Stimulated activated naive B cell treated with anti-CD40 and anti-IgM and Interleukin-4, amounts not matched to agents 10 μg/mL and 1 μg/mL and 100 μg/mL, for 72 hours (primary cell): Measurements from ENCODE around the gene PTPRT.

Experiments used
- ATAC-seq, 2 donors: fragments of 150-1000 bp; cut with Tn5 transposase; replicated peaks; 2 replicates each; pipeline ENCODE4 v1.10.0; 2021; ENCODE audit warnings: moderate library complexity in 1 of 2
- DNase-seq: peaks from one replicate; pipeline ENCODE4 v3.0.0; 2021
- H3K27ac Mint-ChIP-seq: one replicate; pipeline ENCODE4 v1.8.0; 2022; ENCODE audit warnings: mild to moderate bottlenecking, mixed read lengths
- H3K27me3 Mint-ChIP-seq, 2 donors: one replicate each; pipeline ENCODE4 v1.8.0; 2022; ENCODE audit warnings: mixed read lengths in 2 of 2
- H3K36me3 Mint-ChIP-seq, 2 donors: one replicate each; pipeline ENCODE4 v1.8.0; 2022; ENCODE audit warnings: mixed read lengths in 2 of 2, mild to moderate bottlenecking in 1 of 2
- H3K4me1 Mint-ChIP-seq, 2 donors: one replicate each; pipeline ENCODE4 v1.8.0; 2022; ENCODE audit warnings: mixed read lengths in 2 of 2, mild to moderate bottlenecking in 1 of 2
- H3K4me3 Mint-ChIP-seq, 2 donors: one replicate each; pipeline ENCODE4 v1.8.0; 2022; ENCODE audit warnings: mild to moderate bottlenecking in 2 of 2, mixed read lengths in 2 of 2, moderate library complexity in 1 of 2
- H3K9me3 Mint-ChIP-seq, 2 donors: one replicate each; pipeline ENCODE4 v1.8.0; 2022; ENCODE audit warnings: mixed read lengths in 2 of 2, mild to moderate bottlenecking in 1 of 2

PTPRT gene

DNA sequence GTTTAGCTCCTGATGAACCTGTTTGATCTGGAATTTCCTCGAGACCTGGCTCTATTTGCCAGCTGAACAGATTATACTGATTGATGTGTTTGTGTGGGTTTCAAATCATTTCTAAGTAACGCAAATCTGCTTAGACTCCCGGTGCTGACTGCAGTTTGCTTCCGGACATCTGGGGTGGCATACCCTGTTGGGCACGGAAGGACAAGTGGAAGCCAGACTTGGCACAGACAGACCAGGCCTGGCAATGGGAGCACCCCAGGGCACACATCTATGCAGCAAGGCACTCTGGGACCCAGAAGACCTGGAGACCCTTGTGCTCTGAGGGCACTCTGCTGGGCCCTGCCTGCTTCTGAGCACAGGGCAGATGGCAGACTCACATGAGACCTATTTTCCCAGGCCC is 1137.8 kb downstream of the PTPRT start:
- Mint-ChIP-seq H3K27ac (no peak overlapping the region), H3K36me3 (no peaks in the 10 kb centered on the region), H3K27me3 (no peaks in the 10 kb centered on the region), H3K4me3 (no peak overlapping the region), H3K4me1 (no peaks in the 10 kb centered on the region), H3K9me3 (peaks cover 0 to 1% of the 10 kb centered on the region in 2 donors)
- no peak for ATAC-seq
- DNase-seq = no peak

DNA sequence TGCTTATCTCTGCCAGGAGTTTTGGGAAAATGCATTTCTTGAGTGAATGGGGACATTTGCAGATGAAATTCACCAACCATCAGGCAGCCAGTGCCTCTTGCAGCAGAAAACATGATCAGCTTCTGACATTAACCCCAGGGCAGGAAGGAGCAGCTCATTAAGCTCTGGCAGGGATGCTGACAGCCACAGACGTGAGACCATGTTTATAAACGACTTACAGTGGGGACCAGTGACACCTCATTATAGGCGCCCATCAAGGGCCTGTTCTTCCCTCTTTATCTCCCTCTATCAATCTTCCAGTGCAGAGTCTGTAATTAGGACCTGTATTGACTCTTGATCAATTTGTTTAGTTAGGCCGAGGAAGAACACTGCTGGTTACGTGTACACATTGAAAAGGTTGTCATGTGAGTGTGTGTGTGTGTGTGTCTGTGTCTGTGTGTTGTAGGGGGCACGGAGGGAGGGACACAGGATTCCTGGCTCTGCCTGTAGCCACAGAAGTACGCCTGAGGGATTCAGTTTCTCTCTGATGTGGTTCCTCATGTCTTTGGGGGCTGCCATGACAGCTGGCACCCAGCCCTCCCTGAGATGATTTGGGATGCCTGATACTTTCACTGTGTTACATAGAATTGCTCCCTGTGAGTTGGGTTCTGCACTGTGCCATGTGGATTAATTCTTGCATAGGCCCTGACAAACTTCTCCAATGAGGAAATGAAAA is 1143.2 kb downstream of the PTPRT start:
- DNase-seq (no peak), ATAC-seq (no peak)
- Mint-ChIP-seq H3K4me1 (no peaks in the 10 kb centered on the region), H3K4me3 (no peak overlapping the region), H3K9me3 (peaks cover 0 to 3% of the 10 kb centered on the region in 2 donors), H3K36me3 (no peaks in the 10 kb centered on the region), H3K27me3 (no peaks in the 10 kb centered on the region), H3K27ac (no peak overlapping the region)

- no peak overlapping the region for H3K27ac Mint-ChIP-seq
- ATAC-seq = no peak
- H3K4me3 Mint-ChIP-seq = no peak overlapping the region
- H3K9me3 Mint-ChIP-seq = peaks cover 0 to 3% of the 10 kb centered on the region in 2 donors
- no peaks in the 10 kb centered on the region for H3K4me1 Mint-ChIP-seq
- H3K36me3 Mint-ChIP-seq = no peaks in the 10 kb centered on the region
- H3K27me3 Mint-ChIP-seq = no peaks in the 10 kb centered on the region
- DNase-seq = no peak
These were observed 1145.8 kb downstream of the PTPRT start for GRCh38 chr20:42043921-42044320.

DNA sequence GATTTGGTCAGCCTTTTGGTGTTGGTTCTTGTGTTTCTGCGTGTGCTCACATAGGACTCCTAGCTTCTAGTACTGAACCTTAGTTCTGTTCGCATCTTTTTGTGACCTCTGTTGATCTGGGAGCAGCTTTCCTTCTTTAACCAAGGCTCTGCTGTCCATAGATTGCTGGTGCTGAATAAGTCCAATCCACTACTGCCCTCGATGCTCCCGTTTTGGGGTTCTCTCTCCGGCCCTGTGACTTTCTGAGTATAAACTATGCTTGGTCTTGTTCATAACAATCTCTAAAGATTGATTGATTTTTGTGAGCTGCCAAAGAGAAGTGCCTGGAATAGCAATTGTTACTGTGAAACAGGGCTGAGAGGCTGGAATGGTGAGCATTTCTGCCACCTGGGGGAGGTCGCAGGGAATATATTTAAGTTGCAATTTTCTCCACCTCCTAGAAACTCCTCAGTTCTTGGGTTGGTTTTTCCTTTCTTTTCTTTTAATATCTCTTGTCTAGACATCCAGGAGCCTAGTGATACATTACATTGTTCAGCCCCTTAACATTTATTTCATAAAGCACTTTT is 1148.6 kb downstream of the PTPRT start:
- Mint-ChIP-seq H3K27ac (no peak overlapping the region), H3K4me1 (no peaks in the 10 kb centered on the region), H3K27me3 (no peaks in the 10 kb centered on the region), H3K9me3 (peaks cover 0 to 5% of the 10 kb centered on the region in 2 donors), H3K4me3 (no peak overlapping the region), H3K36me3 (no peaks in the 10 kb centered on the region)
- ATAC-seq (no peak), DNase-seq (no peak)

DNA sequence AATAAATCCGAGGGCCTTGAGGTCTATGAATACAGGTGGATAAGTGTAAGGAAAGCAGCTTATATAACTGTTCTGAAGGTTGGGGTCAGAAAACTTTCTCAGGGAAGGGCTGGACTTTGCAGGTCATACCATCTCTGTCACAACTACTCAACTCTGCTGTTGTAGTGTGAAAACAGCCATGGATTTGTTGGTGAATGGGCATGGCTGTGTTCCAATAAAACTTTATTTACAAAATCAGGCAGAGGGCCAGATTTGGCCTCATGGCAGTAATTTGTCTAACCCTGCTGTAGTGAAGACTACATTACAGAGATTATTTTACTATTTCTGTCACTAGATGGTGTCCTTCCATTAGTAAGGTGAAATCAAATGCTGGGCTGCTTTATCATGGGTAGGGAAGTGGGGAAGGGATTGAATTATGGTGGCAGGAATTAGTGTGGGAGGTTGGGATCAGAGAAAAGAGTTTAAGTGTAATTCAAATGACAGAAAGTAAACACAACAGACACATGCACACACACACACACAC is 1161.9 kb downstream of the PTPRT start:
- Mint-ChIP-seq H3K36me3 (no peaks in the 10 kb centered on the region), H3K4me3 (no peak overlapping the region), H3K27me3 (no peaks in the 10 kb centered on the region), H3K9me3 (no peaks in the 10 kb centered on the region), H3K4me1 (no peaks in the 10 kb centered on the region), H3K27ac (no peak overlapping the region)
- no peak for DNase-seq
- no peak for ATAC-seq

DNA sequence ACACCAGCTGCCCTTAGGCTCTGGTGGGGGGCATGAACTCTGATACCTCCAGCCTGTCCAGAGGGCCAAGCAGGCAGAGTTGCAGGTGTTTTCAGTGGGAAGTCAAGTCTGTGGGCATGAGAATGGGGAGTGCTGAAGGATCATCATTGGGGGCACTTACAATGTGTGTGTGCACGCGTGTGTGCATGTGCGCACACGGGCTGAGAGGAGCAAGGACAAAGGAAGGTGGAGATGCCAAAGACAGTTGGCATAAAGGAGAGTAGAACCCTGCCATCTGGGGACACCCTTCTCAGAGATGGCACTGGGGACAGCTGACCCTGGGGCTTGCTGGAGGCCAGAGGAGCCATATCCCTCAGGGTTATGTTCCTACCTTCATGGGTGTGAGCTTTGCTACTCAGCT is 1163.1 kb downstream of the PTPRT start:
- ATAC-seq = no peak
- no peaks in the 10 kb centered on the region for H3K36me3 Mint-ChIP-seq

GRCh38 chr20:42024653-42025052 is 1165.1 kb downstream of the PTPRT start:
- H3K4me3 Mint-ChIP-seq = no peak overlapping the region
- H3K9me3 Mint-ChIP-seq = peaks cover 0 to 3% of the 10 kb centered on the region in 2 donors
- ATAC-seq (no peak), DNase-seq (no peak)
- no peak overlapping the region for H3K27ac Mint-ChIP-seq
- H3K4me1 Mint-ChIP-seq = no peaks in the 10 kb centered on the region
- H3K36me3 Mint-ChIP-seq = no peaks in the 10 kb centered on the region
- H3K27me3 Mint-ChIP-seq = no peaks in the 10 kb centered on the region

More for the DNA sequence above, 1163.1 kb downstream of the PTPRT start:
- no peak for DNase-seq
- H3K4me1 Mint-ChIP-seq = no peaks in the 10 kb centered on the region
- H3K4me3 Mint-ChIP-seq = no peak overlapping the region
- H3K27ac Mint-ChIP-seq = no peak overlapping the region
- no peaks in the 10 kb centered on the region for H3K27me3 Mint-ChIP-seq
- H3K9me3 Mint-ChIP-seq = peaks cover 0 to 3% of the 10 kb centered on the region in 2 donors
